Measurements from ENCODE around the gene TERC. TPM values are rescaled to one million over a fixed set of nuclear protein-coding genes. Genes with fewer than 3 reads are reported as not detected.
"Not testable (repeated sequence)": the region's sequence is repeated elsewhere in the genome, so short reads cannot be mapped to it uniquely, and the experiment has no call there.

TERC gene
- total RNA-seq, 1 donor from 2014 or later: 69.1 TPM

DNA sequence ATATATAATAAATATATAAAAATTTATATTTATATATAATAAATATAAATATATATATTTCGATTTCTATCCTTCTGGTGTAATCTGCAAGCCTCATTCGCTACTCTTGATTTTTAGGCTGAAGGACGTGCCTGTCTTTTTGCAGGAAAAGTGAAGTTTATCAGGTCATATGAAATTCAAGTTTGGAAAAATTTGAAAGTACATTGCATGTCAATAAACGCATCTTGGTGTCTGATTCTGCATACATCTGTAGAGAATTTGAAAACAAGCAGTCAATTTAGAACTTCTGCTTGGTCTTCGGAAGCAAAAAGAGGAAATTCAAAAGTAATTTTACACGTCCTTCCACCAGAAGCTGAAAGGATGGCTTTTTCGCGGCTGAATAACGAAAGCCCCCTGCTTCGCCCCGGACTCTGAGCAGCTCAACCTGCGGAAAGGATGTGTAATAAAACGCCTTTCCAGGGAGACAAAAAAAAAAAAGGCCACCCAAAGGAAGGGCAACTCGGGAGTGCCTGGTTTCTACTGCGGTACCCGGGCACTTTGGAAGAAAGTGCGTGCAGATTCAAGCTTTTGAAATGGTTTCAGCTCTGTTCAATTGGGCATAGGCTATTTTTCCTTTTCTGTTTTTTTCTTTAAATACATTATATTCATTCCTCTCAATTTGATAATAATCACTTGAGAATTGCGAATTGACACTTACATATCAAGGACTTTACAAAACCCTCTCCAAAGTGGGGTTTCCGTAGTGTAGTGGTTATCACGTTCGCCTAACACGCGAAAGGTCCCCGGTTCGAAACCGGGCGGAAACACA lies 6.8 kb upstream of the TERC start:
- DNase-seq: peak; percentile 90

DNA sequence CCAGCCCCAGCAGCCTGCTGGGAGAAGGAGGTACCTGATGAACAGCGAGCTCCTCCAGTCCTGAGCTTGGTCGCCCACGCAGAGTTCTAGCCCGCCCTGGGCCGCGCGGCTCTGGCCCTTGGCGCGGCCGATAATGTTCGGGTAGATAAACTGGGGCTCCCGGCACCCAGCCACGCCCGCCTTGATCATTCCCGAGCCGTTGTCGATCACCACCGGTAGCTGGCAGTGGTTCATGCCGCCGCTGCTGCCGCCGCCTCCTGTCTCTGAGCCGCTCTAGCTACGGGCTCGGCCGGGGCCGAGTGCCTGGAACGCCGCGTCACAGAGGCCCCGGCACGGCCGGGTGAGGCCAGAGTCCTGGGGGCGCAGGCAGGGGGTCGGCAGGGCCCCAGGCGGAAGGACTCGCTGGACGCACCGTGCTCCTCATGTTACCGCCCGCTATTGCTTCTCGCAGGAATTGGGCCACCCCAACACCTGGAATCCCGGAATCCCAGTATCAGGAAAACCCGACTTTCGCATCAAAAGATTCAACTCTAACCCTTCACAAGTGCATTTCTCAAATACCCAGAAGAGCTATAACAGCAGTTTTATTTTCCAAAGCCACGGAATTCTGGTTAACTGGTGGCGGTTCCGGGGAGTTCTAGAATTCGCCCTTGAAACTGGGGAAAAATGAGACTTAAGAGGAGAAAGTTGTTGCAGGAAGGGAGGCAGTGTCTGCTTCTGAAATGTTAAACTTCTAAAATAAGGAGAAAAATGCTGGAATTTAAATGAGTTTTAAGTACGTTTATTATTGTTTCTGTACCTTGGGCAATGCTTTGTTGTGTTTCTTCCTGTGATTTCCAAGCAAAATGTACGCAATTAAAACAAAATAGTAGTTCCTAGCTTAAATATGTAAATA lies 4.7 kb upstream of the TERC start, which contains the start of gene ACTRT3:
TSS of gene ACTRT3 (minus strand) at position 275 of the 895 bp plus-strand sequence. CDS start at position 234, 41 bp downstream.
- DNase-seq: peak; percentile 53

DNA sequence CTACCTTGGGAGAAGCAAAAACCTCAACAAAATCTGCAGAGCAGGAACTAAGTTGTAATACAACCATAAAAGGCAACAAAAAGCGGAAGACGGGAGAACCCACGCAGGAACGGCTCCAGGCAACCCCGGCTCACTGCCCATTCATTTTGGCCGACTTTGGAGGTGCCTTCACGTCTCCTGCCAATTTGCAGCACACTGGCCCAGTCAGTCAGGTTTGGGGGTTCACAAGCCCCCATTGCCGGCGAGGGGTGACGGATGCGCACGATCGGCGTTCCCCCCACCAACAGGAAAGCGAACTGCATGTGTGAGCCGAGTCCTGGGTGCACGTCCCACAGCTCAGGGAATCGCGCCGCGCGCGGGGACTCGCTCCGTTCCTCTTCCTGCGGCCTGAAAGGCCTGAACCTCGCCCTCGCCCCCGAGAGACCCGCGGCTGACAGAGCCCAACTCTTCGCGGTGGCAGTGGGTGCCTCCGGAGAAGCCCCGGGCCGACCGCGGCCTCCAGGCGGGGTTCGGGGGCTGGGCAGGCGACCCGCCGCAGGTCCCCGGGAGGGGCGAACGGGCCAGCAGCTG lies 463 bp downstream of the TERC start:
- peak; percentile 25 for DNase-seq

DNA sequence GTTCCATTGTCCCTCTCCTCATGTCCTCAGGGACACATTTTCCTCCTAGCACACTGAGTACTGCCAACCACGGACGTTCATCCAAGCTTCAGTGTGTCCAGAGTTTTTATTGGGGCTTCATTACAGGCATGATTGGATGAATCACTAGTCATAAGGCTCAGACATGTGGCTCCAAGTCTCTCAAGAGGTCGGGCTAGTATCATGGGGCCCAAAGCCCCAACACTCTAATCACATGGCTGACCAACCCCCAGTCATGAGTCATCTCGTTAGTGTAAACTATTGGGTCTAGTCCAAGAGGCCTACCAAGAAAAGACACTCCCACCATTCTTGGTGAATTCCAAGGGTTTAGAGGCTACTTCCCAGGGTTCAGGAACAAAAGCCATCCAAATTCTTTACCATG lies 4.4 kb downstream of the TERC start:
- no peak for DNase-seq

DNA sequence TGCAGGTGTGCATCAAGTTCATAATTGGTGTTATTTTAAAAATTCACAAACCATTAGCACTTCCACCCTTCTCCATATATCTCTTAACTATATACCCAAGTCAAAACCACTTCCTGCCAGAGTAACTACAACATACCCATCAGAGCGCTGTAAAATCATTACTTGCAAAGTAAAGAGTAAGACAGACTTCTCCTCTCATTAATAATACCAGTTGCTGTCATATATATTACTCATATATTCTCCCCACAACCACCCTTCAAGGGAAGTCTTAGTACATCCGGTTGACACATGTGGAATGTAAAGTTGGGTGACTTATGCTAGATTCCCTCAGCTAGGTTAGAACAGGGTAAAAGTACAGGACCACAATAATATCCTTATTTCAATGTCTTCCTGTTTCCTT lies 5.6 kb downstream of the TERC start:
- no peak for DNase-seq

DNA sequence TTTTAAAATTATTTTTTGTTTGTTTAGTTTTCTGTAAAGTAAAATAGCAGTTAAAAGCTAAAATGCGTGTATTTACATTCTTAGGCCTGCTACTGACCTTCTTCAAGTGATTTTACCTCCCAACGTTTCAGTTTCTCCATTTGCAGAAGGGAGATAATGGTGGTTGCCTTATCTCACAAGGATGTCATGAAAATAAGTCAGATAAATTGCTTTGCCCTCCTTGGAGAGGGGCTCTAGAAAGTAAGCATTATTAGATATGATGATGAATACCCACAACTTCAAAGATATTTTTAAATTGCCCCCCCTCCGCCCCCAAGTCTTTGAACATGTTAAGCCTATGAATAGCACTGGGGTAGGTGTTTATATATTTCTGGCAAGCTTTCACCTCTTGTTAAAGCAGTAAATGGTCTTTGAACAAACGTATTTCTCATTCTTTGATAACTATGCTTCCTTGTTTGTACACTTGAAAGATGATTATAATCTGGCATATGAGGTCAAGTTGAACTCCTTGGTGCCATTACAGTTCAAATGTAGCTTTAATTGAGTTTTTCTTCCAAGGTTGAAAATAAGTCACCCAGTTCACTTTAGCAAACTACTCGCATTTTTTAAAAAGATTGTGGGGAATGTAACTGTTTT lies 6.4 kb downstream of the TERC start:
- DNase-seq: no peak

DNA sequence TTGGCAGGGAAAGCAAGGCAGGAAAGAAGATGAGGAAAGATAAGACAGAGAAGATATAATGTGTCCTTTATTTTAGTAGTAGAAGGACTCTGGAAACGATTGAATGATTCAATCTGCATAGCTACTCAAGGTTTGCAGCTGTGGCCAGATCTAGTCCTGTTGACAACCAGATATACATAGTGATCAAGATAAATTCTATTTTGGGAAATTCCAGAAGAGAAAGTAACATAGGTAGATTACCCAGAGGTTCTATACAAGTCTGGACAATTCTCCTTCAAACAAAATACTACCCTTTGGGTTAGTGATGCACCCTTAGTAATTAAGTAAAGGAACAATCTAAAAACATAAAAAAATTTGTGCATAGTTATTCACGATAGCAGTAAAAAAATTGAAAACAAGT lies 9.4 kb downstream of the TERC start:
- DNase-seq: no peak

DNA sequence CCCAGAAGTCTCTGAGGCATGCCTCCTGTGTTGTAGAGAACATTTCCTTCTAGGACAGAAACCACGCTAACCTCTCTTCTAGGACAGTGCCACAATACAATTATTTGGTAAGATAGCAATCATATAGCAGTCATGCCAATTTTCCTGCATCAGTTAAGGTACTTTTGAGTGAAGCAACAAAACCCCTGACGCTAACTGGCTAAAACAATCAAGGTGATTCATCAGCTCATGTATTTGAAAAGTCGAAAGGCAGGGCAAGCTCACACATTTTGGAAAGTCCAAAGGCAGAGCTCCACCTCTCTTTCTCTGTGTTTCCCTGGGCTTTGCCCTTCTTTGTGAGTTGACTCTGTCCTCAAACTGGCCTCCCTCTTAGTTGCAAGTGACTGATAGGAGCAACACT lies 10.1 kb downstream of the TERC start:
- DNase-seq: no peak

DNA sequence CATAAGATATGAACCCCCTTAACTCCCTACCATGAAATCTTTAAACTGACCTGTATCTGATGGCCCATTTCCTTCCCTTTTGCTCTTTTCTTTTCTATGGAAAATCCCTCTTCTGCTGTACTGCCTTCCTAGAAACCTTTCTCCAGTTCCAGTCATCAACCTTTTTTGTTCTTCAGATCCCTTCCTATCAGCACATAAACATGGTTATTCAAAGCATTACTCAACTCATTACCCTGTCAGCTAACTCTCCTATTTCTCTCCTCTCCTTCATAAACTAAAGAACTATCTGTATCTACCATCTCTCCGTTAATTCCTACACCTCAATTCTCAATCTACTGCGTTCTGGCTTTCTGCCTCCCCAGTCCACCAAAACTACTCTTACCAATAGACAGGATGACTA lies 13.0 kb downstream of the TERC start:
- no peak for DNase-seq

DNA sequence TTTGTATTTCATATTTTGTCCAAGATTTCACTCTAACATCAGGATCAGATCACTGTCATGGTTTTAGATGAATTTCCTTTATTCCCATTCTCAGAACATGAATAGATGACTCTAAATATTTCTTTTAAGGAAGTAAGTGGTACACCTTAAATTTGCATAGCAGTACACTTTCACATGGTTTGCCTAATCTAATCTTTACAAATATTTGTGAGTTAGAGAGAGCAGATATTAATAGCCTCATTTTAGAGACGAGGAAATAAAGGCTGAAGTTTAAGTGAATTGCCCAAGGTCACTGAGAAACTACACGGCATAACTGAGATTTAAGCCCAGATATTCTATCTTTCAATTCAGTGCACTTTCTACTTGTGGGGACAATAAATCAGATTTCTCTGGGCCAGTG lies 14.2 kb downstream of the TERC start:
- no peak for DNase-seq

DNA sequence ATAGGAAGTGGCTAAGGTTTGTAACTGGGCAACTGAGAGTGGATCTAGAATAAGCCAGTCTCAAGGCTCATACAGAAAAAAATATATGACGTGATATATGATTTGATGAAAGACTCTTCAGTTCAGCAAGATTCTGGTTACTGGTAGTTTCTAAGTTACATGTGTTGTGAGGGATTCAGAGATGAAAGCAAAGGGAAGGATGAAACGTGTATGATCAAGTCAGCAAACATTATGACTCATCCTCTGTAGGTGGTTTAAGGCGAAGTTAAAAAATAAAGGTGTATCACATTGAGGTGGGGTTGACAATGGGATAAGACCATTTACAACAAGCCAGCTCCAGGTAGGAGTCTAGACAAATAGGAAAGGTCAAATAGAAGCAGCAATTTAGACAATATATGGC lies 16.2 kb downstream of the TERC start:
- no peak for DNase-seq

DNA sequence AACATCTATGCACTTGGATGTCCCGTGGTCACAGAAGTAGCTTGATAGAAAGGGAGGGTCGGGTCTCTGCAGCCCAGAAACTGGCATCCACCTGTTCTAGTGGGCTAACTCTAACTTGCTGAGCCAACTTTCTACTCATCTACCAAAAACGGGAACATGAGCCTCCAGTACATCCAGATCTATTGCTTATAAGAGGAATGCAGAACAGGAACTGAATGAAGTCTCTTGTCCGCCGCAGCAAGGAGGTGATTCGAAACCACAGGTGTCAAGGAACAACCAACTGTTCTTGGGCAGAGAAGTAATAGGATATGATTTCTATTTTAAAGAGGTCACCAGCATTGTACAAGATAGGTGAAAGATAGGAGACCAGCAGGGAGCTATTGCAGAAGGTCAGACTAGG lies 17.9 kb downstream of the TERC start:
- no peak for DNase-seq

DNA sequence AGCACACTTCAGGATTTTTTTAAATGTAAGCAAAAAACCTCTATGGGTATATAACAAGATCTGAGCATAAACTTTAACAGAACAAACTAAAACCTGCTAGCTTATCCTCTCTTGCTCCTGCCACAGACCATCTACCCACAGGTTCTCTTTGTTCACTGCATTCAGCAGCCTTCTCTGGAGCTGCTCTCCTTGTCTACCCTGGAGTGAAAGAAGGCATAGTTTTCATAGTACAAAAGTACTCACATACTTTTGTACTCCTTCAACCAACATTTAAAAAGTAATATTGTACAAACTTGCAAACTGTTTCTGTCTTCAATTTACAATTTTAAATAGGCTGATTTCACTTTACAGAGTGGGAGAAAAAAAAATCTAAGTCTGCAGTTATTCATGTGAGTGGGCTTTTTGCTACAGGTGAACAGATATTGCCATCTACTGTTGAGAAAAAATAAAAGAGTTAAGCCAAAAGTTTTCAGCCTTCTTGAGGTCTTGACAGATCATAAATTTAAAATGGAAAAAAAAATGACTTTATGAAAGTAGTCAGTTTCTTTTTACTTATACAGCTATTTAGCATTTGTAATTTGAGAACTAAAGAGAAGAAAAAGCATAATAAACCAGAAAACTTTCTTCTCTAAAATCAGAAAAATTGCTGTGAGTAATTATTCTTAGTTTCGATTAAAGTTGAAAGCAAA lies 20.4 kb downstream of the TERC start:
- DNase-seq: no peak

DNA sequence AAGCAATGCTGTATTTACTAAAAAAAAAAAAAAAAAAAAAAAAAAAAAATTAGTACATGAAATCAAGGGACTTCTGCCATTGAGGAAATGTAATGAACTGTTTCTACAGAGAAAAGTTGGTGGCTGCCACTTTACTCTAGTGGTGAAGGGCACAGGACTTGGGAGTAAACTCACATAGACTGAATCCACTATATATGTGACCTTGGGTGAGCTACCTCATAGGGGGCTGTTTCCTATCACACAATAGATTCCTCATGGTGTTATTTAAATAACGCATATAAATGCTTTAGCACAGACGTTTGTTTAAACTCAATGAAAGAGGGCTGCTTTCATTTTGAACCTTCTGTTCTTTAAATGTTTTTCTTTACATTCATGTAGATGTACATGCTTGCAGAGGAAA lies 25.8 kb downstream of the TERC start:
- DNase-seq: no peak

DNA sequence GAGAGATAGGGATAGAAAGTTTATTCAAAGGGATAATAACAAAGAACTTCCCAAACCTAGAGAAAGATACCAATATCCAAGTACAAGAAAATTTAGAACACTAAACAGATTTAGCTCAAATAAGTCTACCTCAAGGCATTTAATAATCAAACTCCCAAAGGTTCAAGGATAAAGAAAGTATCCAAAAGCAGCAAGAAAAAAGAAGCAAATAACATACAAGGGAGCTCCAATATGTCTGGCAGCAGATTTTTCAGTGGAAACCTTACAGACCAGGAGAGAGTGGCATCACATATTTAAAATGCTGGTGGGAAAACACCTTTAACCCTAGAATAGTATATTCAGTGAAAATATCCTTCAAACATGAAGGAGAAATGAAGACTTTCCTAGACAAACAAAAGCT lies 33.0 kb downstream of the TERC start:
- not testable (repeated sequence) for DNase-seq

DNA sequence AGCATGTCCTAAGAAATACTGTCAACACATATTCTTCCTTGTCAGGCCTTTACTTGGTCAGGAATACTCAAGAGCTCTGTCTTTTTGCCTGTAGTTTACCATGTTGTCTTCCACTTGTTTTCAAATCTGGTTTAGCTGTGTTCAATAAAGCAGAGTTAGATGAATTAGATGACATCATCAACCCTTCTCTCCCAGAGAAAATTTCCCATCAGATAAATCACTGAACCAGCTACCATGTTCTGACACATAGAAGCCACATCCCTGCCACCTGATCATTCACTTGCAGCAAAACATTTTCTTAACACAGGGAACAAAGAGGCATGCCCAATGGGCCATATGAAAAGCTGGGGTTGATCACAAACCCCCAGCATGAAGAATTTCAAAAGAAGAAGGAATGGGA lies 42.1 kb downstream of the TERC start:
- no peak for DNase-seq

DNA sequence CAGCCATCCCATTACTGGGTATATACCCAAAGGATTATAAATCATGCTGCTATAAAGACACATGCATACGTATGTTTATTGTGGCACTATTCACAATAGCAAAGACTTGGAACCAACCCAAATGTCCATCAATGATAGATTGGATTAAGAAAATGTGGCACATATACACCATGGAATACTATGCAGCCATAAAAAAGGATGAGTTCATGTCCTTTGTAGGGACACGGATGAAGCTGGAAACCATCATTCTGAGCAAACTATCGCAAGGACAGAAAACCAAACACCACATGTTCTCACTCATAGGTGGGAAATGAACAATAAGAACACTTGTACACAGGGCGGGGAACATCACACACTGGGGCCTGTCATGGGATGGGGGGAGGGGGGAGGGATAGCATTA lies 46.4 kb downstream of the TERC start:
- DNase-seq: not testable (repeated sequence)
